CD4-positive, alpha-beta T cell treated with Interleukin-17A for 4 hours (primary cell): ENCODE measurements around the gene ACAA2.
"Not testable (repeated sequence)": the region's sequence is repeated elsewhere in the genome, so short reads cannot be mapped to it uniquely, and the experiment has no call there.

Experiments used
- DNase-seq: peaks from one replicate; pipeline ENCODE4 v3.0.0-alpha.2; 2020; ENCODE audit warnings: mixed read lengths

ACAA2 gene

DNA sequence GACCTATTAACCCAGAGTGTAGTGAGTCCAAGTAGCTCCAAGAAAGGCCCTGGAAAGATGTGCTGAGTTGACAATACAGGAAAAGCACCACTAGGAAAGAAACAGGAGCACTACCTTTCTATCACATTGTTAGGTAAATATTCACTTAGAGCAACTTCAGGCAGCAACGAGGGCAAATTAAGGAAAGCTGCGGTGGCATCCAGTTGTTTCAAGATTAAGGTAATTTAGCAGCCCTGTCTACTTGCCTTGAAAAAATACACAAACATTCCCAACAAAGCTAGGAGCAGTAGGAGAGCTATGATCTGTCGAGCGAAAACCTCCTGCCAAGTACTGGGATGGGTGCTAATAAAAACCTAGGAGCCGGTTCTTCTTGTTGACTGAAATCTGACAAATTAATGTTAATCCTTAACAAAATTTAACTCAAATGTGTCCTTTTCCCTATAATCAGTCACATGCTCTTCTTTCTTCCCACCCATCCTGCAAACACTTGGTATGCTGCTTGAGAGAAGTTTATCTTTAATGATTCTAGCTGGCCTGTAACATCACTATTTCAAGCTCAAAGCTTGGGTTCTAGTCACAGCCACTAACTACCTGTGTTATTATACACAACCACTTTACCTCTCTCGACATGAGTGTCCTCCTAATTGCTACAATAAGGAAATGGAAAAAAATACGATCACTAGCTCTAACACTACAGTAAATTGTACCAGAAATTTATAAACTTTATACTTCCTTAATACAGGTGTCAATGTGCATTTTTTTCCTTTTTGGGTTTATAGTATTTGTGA is 2.0 kb downstream of the ACAA2 start:
- DNase-seq = no peak

DNA sequence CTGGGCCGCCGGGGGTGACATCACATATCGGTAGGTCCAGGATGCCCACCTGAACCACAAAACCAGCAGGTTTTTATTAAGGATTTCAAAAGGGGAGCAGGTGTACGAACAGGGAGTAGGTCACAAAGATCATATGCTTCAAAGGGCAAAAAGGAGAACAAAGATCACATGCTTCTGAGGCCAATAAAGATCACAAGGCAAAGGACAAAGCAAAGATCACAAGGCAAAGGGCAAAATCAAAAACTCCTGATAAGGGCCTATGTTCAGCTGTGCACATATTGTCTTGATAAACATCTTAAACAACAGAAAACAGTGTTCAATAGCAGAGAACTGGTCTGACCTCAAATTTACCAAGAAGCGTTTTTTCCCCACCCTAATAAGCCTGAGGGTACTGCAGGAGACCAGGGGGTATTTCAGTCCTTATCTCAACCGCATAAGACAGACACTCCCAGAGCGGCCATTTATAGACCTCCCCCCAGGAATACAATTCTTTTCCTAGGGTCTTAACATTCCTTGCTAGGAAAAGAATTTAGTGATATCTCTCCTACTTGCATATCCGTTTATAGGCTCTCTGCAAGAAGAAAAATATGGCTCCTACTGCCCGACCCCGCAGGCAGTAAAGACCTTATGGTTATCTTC is 4.7 kb downstream of the ACAA2 start:
- DNase-seq = not testable (repeated sequence)

DNA sequence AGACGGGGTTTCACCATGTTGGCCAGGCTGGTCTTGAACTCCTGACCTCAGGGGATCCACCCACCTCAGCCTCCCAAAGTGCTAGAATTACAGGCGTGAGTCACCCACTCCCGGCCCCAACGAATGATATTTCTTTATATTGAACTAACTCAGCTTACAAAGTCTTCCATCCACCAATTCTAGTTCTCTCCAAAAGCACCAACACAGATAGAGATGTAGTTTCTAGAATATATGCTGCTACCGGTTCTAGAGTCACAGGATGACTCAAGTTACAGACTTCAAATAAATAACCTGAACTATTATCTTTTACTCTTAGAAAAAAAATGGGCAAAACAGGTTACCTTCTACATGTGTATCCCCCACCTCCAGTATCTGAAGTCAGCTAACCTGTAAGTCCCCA is 9.2 kb downstream of the ACAA2 start:
- no peak for DNase-seq

DNA sequence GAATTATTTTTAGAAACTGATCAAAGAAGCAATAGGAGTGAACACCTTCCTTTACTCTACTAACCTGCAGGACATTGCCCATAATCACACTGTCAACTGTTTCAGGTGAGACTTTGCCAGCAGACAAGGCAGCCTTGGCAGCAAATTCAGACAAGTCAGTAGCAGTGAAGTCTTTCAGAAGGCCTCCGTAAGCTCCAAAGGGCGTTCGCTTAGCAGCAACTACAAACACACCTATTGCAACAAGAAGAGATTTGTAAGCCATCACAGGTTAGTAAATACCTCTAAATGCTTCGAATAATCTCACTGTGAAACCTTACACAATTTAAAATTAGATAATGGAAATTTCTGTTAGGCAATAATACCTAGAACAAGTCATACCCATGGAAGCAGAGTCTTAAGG is 10.7 kb downstream of the ACAA2 start:
- no peak for DNase-seq

DNA sequence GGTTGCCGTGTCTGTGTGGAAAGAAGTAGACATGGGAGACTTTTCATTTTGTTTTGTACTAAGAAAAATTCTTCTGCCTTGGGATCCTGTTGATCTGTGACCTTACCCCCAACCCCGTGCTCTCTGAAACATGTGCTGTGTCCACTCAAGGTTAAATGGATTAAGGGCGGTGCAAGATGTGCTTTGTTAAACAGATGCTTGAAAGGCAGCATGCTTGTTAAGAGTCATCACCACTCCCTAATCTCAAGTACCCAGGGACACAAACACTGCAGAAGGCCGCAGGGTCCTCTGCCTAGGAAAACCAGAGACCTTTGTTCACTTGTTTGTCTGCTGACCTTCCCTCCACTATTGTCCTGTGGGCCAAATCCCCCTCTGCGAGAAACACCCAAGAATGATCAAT is 12.8 kb downstream of the ACAA2 start:
- DNase-seq = not testable (repeated sequence)

DNA sequence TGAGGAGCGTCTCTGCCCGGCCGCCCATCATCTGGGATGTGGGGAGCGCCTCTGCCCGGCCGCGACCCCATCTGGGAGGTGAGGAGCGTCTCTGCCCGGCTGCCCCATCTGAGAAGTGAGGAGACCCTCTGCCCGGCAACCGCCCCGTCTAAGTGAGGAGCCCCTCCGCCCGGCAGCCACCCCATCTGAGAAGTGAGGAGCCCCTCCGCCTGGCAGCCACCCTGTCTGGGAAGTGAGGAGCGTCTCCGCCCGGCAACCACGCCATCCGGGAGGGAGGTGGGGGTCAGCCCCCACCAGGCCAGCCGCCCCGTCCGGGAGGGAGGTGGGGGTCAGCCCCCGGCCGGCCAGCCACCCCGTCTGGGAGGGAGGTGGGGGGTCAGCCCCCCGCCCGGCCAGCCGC is 13.5 kb downstream of the ACAA2 start:
- DNase-seq = not testable (repeated sequence)

DNA sequence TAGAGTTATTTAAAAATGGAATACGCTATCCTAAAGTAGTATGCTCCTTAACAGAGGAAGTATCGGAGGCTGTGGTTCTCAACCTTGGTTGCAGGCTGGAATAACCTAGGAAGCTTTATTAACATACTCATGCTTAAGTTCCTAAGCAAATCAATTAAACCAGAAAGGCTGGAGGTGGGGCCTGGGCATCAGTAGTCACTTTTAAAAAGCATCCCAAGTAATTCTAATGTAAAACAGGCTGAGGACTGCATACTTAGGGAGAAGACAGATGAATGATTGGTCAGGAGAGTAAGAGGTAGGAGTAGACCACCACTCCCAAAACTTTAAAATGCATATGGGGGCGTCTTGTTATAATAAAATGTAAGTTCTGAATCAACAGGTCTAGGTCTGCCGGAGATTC is 15.3 kb downstream of the ACAA2 start:
- DNase-seq = no peak

DNA sequence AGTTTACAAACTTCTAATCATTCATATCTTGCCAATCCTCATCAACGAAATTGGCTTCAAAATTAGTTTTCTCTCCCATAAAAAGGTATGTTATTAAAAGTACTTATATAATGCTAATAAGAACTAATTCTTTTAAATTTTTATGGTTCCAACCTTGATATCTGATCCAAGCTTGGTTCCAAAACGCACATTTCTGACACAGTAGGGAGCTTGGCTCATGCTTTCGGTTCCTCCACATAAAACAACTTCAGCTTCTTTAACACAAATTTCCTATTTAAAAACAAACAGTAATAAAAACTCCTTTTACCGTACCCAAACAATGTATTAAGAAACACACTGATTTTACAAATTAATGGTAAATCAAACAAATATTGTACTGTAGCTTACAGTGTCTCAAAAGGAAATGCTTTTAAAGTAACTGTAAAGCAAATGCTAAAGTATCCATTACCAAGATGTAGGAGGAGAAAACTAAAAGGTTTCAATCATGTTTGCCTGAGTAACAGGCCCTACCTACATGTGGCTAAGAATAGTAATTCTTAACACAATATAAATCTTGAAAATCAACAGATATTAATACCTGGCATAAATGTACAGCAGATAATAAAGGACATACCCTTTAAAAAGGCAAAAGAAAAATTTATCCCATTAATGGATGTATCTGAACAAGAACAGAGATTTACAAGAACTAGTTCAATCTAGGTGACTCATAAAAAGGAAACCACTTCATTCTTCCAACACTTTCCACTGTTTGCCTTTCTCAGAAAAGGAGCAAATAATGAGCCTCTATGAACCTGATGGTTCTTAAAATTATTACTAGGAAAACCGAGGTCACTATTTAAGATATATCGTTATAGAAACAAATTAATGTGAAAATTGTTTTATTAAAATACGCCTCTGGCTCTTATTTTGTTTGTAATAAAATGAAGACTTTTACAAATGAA is 17.5 kb downstream of the ACAA2 start:
- DNase-seq = no peak

DNA sequence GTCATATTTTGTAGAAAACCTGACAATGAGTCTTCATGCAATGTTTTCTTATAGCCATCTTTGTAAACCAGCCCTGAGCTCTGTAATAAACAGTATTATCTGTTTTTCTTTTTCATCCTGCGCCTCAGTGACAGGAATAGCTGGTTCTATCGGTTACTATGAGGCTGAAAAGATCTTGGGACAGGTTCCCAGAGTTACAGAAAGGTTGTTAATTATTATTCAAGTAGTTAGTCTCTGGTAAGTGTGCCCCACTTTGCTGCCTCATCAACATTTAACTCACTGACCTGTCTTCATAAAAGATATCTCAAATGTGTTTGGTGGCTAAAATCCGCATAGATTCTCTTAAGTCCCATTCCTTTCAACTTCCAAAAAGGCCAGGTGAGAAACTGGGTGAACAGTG is 18.6 kb downstream of the ACAA2 start:
- no peak for DNase-seq

DNA sequence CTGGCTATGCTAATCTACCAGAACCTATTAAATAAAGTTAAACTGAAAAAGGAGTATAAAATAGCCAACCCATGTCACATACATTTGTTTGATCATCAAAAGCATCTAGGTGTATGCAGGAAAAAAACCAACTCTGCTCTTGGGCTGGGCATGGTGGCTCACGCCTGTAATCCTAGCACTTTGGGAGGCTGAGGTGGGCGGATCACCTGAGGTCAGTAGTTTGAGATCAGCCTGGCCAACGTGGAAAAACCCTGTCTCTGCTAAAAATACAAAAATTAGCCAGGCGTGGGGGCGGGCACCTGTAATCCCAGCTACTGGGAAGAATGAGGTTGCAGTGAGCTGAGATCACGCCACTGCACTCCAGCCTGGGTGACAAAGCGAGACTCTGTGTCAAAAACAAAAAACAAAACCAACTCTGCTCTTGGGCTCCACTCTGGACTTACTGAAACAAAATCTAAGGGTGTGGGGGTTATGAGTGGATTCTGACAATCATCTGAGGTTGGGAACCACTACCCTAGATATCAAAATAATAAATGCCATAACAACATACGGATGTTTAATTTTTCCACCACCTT is 23.7 kb downstream of the ACAA2 start:
- not testable (repeated sequence) for DNase-seq

DNA sequence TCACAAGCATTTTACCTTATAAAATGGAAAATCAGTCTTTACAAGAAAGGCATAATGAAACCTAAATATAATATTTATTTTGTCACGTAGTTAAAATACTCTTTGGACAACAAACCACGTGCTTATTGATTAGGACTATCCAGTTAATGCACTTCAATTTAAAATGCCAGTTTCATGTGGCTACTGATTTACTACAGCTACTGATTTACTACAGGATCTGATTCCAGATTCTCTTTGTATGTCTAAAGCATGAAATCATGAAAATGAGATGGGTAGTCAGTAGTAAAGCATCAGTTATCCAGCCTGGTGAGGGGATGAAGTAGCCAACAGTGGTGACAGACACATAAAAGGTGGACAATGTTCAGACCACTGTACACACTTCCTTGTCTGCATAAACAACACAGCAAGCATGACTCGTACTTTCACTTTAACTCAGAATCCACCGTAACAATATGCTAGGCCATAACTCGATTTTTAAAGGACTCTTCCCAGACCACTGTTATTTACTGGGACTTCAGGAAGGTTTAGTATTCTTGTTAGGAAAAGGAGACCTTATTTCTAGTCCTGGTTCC is 24.9 kb downstream of the ACAA2 start:
- DNase-seq = no peak

DNA sequence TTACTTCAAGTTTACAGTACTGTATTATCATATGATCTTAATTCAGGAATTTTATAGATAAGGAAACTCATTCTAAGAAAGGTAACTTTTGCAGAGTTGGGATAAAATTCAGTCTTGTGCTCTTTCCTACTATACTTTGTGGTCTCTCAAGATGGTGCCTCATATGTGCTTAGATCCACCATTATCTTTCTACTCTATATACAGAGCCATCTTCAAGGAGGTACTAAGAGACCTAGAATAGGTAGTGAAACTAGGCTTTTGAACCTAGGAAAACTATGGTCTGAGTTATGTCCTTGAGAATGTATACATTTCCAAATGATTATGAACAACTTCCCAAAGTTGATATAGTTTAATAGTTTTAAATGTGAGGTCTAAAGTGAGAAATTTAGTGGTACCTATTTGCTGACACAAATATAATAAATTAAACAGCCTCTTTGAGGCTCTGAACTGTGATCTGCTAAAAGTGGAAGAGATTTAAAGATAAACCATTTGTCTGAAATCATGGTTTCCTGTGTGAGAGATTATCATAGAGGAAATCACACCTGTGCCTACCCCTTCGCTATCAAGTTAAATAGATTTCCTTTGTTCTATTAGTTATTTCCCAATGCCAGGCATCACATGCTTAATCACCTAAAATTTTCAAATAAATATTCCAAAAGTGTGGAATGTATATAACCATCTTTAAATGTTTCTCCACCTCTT is 27.2 kb downstream of the ACAA2 start:
- DNase-seq = no peak

DNA sequence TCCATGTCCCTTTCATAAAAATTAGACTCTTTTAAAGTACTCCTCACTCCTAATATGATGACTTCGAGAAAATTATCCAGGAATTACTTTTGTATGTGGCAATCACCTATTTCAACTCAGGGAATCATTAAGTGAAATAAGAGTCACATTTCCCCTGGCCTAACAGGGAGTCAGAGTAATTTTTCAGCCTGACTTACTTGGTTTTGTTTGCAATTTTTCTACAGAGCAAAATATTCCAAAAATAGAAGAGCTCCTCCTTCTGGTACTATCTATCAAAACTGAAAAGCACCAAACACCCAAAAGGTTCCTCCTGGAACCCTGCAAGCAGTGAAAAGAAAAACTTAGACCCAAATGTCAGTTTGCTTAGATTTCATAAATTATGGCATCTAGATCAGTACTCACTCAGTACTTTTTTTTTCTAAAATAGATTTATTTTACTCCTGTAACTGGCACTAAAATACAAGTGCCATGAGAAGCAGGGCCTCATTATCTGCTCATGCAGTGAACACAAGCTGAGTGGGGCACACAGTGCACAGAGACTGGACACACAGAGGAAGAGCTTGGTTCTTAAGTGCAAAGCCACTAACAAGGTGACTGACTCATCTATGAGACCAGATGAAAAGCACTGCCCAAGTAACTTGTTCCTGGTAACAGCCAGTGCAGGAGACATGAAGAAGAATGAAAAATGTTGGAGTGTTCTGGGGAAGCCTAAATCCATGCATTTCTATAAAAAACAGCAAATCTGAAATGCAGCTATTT is 28.7 kb downstream of the ACAA2 start:
- no peak for DNase-seq

DNA sequence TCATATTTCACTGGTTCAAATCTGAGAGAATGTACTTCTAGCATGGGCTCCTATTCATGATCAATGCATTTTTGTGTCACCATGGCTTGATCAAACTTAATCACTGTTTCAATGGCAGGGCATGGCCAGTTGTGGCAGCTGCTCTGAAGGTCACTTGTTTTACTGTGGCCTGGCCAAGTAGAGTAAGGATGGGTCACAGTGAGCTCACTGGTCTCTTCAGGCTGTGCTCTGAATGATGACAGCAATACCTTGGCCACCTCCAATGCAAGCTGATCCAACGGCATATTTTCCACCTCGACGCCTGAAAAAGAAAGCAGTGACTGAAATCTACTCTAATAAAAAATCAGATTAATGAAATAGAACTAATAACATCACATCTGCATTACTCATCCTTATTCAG is 29.7 kb downstream of the ACAA2 start:
- DNase-seq = not testable (repeated sequence)

DNA sequence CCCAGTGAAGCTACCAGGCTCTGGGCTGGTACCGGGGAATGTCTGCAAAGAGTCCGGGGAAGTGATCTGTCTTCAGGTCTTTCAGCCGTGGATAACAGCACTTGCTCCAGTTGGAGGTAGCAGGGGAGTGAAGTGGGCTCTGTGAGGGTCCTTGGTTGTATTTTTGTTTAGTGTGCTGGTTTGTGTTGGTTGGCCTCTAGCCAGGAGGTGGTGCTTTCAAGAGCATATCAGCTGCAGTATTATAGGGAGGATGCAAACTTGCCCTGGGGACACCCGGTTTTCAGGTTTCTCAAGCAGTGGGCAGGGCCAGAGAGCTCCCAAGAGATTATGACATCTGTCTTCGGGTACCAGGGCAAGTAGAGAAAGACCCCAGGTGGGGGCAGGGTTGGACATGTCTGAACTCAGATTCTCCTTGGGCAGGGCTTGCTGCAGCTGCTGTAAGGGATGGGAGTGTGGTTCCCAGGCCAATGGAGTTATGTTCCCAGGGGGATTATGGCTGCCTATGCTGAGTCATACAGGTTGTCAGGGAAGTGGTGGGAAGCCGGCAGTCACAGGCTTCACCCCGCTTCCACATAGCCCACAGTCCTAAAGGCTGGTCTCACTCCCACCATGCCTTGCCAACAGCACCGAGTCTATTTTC is 34.4 kb downstream of the ACAA2 start:
- no peak for DNase-seq

DNA sequence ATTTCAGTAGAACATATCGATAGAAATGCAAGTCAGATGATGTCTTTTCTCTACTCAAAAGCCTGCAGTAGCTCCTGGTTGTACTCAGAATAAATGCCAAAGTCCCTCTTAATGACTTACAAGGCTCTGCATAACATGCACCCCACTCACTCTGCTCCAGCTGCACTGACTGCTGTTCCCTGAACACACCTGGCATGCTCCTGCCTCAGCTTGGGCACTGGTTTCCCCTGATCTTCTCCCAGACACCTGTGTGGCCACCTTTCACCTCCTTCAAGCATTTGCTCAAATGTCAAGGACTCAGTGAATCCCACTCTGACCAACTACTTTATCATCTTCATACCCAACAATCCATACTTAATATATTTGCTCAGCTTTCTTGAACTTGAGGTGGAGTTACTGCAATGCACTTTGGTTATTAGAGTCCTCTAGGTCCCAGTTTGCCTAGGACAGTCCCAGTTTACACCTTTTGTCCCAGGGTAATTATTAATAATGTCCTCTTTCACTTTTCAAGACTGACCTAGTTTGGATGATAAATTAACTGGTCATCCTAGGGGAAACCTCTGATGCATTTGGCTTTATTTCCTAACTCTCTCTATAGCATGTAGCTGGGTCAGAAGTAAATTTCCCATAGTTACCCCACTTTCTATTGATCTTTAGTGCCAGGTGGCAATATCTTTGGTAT is 44.1 kb downstream of the ACAA2 start:
- no peak for DNase-seq

DNA sequence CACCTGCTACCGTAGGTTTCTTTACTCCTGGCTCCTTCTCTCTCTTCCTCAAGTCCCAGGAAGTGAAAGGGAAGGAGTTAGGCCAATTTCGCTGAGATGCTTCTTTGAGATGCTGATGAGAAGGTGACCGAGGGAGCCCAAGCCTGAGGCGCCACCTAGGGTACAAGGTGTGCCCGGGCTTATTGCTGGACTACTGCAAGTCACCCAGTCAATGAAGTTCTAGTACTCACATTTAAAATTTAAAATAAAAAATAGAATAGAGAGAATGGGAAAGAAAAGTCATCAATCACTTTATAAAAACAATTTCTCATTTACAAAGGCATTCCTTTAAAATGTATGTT is 45.3 kb downstream of the ACAA2 start:
- no peak for DNase-seq

DNA sequence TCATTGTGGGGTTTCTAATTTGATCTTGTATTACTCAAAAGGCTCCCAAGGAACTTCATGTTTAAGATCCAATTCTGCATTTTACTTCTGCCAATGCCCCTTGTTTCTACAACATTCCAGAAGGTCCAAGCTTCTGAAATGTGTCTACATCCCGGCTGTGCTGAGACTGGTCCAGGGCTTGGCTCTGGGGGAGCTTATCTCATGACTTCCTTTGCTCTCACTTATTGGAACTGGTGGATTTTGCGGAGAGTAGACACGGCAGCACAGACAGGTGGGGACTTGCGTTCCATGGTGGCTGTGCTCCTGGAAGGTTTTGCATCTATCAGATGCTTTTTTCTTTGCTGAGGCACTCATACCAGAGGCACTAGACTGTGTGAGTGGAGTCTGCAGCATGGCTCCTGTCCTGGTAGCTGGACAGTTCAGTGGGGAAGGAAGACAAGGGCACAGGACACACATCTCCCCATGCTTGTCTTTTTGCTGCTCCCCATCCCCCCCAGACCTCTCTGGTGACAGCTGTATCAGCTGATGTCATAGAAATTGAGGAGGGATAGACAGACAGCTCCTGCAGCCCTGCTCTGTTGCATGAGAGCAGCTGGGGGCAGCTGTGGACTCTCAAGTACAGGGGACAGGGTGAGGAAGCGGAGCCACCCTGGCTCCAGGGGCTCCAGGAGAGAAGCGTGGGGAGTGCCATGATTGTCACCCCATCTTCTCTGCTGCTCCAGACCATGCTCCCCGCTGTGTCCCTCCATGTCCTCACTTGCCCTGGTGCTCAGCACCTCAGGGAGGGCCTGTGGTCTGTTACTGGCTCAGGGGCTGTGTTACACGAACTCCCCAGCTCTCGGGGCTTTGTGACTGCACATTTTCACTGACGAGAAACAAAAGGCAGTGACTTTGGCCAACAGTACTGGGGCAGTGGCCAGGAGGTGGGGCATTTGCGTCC is 46.0 kb downstream of the ACAA2 start:
- DNase-seq = no peak

DNA sequence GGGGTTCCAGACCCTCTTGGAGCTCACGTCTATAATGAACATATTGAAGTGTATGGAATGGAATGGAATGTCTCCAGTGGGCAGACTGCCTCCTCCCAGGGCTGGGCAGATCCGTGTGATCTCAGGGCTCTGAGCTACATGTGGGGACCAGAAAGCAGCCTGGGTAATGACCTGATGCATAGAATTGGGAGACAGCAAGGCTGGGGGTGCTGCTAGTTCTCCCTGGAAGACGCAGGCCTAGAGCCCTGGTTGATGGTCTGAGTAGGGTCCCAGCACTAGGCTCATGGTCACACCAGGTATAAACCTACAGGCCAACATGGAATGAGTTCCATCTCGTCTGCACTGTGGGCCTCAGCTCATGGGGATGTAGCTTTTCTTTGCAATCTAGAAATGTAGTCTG is 46.7 kb downstream of the ACAA2 start:
- no peak for DNase-seq
